HG03108 (cell line): ENCODE measurements around the gene LRRC49.
"Not testable (repeated sequence)": the region's sequence is repeated elsewhere in the genome, so short reads cannot be mapped to it uniquely, and the experiment has no call there.

ENCODE experiments used
- ATAC-seq: cut with Tn5 transposase; IDR thresholded peaks from one replicate; pipeline ENCODE4 v1.9.1; 2021; ENCODE audit warnings: moderate library complexity; ENCODE audit not compliant: unreplicated experiment

LRRC49 gene

GRCh38 chr15:70866982-70867641, 25.5 kb upstream of the LRRC49 start:
- no peak for ATAC-seq

DNA sequence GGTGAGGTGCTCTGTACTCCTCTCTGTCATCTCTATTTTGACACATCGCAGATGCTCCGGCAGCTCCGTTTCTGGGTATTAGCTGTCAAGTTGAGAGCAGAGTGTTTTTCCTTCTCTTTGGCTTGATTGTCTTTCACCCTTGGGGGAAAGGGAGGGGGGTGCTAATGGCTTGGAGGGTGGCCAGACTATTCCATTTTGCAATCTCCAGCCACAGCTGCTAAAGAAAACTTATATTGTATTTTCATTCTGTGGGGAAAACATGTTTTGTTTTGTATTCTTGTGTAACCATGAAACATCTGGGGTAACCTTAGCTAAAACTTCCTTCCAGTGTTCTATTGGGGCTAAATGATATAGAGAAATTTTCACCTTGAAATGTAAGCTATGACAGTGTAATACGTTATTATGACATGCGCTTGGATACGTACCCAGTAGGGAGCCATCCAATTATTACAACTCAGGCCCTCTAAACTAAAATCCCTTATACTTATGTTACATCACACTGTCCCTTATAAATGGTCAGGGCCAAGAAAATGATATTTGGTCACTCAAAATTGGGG, 24.6 kb upstream of the LRRC49 start:
- no peak for ATAC-seq

GRCh38 chr15:70869346-70869745, 23.3 kb upstream of the LRRC49 start:
- ATAC-seq = no peak

- no peak for ATAC-seq
These were observed 22.6 kb upstream of the LRRC49 start for GRCh38 chr15:70870051-70870450.

DNA sequence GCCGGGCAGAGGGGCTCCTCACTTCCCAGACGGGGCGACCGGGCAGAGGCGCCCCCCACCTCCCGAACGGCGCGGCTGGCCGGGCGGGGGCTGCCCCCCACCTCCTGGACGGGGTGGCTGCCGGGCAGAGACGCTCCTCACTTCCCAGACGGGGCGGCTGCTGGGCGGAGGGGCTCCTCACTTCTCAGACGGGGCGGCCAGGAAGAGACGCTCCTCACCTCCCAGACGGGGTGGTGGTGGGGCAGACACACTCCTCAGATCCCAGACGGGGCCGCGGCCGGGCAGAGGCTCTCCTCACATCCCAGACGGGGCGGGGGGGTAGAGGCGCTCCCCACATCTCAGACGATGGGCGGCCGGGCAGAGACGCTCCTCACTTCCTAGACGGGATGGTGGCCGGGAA, 21.1 kb upstream of the LRRC49 start:
- not testable (repeated sequence) for ATAC-seq

DNA sequence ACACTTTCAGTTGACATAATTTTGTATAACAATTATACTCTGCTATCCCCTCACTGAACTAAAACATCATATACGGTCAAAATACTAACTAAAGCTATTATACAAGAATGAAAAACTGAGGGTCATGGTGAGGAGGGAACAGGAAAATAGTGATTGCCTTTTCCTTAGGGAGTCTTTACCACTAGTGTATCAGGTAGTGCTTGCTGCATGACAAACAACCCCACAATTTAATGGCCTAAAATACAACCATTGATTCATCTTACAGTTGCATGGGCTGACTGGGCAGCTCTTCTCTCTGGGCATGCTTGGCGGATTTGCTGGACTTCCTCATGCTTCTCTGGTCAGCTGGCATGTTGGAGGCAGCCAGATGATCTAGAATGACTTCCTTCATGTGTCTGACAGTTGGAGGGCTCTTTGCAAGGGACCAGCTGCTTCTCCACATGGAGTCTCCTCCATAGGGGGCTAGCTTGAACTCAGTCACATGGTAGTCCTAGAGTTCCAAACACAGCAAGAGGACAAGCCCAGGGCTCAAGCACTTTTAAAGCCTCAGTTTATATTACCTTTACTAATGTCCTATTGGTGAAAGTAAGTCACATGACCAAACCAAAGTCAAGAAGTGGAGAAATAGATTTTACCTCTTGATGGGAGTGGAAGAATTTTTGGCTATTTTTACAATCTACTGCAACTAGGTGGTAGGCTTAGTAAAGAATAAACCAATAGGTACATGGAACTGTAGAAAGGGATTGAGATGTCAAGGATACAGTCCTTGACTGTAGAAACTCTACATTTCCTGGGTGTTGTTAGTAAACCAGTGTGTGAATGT, 19.2 kb upstream of the LRRC49 start:
- no peak for ATAC-seq

- no peak for ATAC-seq
These were observed 17.4 kb upstream of the LRRC49 start for GRCh38 chr15:70875001-70875782.

DNA sequence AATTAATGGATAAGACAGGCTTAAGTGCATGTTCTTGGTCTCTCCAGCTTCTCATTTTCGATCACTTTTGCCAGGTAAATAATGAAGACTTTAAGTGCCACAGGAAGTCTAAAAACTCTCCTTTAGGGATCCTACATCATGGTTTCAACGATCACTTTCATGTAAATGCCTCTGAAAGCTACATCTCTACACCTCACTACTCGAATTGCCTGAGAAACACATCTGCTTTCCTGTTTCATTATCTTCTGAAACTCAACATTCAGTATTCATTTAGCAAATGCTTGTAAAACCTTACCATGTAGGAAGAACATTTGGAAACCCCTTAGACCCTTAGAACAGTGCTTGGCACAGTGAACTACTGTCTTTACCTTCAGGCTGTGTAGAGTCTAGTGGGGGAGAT, 16.6 kb upstream of the LRRC49 start:
- no peak for ATAC-seq

DNA sequence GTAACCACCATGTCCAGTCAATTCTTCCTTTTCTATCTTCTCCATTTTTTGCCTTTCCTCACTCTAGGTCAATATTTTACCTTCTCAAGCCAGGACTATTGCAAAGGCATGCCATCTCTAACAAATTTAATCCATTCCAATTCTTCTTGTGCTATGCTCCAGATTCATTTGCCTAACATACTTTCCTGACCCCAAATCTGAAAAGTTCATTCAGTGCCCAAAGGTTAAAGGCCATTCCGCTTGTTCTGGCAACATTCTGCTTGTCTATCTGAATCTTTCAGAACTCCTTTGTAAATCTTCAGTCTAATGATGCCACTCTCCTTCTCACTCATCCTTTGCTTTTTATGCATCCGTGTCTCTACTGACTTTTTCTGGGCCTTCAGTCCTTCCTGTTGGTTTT, 15.9 kb upstream of the LRRC49 start:
- ATAC-seq = no peak

- ATAC-seq = no peak
These were observed 13.2 kb upstream of the LRRC49 start for GRCh38 chr15:70879401-70879800.

DNA sequence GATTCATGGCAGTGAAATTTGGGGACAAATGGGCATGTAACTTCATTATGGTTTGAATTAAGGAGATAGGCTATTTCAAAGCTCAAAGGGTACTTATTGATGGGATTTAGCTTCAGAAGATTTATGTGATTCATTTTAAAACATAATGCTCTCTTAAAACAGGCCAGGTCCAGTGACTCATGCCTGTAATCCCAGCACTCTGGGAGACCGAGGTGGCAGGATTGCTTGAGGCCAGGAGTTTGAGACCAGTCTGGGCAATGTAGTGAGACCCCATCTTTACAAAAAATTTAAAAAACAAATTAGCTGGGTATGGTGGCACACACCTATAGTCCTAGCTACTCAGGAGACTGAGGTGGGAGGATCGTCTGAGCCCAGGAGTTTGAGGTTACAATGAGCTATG, 11.8 kb upstream of the LRRC49 start:
- ATAC-seq = no peak

DNA sequence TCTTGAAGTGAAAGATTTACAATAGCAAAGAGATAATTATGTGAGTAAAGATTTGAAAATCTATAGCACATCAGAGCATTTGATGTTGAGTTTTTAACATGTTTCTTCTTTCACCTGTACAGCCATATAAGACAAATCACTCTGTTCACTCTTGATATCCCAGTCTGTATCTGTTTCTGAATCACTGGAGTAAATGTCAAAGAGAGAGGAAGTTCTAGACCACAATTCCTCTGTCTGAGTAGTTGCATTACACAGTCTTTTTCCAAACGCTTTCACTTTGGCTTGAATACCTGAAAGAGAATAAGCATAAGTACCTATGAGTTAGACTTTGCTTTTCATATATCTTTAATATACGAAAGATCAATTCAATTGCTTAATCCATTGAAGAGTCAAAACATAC, 10.3 kb upstream of the LRRC49 start:
- no peak for ATAC-seq

DNA sequence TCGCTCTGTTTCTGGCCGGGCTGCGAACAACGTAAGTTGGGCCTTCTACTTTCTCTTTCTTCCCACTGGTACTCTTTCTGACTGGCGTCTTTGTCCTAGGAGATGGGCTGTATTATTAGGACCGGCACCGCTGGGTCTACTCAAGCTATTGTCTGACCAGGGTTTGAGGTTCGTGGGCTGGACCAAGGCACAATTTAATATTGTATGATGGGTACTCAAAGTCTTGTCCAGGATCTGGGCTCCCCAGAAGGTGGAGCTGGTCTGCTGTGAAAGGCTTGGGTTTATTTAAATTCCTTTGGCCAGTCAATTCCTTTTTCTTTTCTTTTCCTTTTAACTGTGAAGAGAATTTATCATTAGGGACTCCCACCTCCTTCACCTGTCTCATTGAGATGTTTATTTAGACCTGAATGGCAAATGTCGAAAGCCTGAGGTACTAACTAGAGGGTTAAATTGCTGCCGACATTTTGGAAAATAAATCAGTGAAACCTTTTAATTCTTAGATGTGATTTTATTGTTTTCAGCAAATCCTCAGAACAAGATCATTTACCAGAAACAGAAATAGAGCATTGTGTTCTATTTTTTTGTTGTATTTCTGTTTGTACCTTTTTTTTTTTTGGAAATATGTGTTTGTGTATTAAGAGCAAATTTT, 410 bp downstream of the LRRC49 start:
- ATAC-seq = peak; percentile 19

GRCh38 chr15:70902107-70902506, 9.5 kb downstream of the LRRC49 start:
- ATAC-seq = no peak

DNA sequence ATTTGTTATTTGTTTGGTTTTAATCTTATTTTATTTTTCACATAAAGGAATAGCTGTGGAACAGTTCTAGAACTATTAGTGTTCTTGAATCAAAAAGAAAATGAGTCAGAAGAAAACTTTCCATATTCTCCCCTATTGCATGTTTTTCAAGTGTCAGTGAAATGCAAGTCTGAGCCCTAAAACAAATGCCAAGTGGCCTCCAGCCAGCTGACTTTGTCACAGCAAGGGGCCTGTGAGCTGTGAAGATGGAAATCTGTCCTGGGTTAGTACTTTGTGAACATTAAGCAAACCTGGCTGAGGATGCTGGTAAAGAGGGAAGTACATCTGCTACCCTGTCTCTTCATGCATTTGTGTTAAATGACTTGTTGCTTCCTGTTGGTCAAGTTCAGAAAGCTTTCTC, 14.2 kb downstream of the LRRC49 start:
- ATAC-seq = no peak

DNA sequence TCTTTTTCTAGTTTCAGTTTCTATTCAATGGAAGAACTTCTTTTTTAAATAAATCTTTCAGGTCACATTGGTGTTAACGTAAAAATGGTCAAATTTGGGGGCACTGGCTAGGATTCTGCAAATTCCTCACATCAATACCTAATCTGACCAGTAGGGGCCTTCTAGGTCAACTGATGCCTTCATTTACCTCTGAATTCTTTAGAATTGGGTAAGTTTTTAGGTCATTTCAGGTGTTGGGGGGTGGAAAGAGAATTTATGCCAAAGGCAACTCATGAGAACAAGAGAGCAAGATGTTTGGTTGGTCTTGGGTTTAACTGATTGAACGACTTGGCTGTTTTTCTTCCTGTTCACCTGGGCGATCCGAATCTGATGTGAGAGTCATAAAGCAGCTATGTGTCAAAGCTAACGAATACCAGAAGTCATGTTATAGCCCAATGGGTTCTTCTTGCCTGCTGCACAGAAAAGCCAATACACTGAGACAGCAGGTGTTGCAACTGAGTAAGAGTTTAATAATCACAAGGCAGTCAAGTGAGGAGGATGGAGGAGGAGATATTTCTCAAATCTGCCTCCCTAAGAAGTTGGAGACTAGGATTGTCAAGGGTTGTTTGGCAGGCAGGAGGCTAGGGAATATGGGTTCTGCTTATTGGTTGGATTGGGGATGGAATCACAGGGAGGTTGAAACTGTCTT, 15.3 kb downstream of the LRRC49 start:
- ATAC-seq = no peak

- no peak for ATAC-seq
These were observed 18.3 kb downstream of the LRRC49 start for GRCh38 chr15:70910958-70911357.

GRCh38 chr15:70912187-70912586, 19.6 kb downstream of the LRRC49 start:
- no peak for ATAC-seq

- no peak for ATAC-seq
These were observed 23.9 kb downstream of the LRRC49 start for GRCh38 chr15:70916531-70916930.

DNA sequence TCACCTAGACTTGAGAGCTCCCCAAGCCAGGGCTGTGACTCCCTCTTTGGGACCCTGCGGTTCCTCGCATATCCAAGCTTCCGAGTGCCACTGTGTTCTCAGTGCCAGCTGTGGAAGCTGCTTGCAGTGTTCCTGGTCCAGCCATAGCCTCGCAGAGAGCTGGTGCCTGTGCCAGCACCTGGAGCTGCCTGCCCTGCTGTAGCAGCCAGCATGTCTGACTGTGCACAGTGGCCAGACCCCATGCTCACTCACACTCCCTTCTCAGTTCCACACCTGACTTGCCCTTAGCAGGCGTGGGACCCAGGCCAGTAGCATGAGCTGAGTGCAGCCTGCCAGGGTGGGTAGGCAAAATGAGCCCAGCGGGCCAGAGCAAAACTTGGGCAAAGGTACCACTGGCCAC, 25.3 kb downstream of the LRRC49 start:
- ATAC-seq = no peak
